Activated CD8-positive, alpha-beta memory T cell treated with anti-CD3 and anti-CD28 coated beads for 48 hours (primary cell): ENCODE results near the gene CSPG5.

Experiments
- DNase-seq, 3 experiments: peaks; one replicate each; pipeline ENCODE4 v3.0.0-alpha.2; 2020; ENCODE audit warnings: low read depth in 2 of 3, low spot score in 2 of 3

CSPG5 gene, protein sequence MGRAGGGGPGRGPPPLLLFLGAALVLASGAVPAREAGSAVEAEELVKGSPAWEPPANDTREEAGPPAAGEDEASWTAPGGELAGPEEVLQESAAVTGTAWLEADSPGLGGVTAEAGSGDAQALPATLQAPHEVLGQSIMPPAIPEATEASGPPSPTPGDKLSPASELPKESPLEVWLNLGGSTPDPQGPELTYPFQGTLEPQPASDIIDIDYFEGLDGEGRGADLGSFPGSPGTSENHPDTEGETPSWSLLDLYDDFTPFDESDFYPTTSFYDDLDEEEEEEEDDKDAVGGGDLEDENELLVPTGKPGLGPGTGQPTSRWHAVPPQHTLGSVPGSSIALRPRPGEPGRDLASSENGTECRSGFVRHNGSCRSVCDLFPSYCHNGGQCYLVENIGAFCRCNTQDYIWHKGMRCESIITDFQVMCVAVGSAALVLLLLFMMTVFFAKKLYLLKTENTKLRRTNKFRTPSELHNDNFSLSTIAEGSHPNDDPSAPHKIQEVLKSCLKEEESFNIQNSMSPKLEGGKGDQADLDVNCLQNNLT

DNA sequence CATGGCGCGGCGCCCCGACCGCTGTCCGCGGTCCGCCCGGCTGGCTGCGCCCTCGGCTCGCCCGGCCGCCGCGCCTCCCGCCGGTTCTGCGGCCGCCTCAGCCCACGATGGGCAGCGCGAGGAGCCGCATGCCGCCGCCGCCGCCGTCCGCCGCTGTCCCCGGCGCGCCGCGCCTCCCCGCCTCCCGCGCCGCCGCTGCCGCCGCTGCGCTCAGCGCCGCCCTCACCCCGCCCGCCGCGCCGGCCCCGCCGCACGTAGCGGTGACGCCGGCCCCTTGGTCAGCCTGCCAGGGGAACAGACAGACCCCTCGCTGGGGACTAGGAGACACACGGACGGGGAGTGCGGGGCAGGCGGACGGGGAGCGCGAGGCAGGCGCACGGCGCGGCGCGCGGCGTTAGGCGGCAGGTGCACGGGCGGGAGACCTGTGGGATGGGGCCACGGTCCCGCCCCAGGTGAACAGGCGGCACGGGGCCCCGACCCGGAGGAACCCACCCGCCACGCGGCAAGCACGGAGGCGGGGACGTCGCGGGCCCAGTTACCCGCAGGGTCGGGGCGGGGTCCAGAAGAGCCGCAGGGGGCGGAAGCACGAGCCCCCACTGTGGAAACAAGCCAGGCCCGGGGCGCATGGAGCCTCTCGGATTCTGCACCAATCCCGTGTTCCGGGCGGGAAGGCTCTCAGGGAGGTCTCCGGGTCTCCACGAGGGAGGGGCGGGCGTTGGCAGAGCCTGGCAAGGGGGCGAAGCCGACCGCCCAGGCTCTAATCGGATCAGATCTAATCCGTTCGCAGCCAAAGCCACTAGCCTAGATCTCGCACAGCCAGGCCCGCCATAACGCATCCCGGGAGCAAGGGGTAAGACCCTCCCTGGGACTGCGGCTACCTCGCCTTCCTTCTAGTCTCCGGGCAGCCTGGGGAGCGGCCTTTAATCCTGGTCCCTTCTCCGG lies at the start of gene CSPG5:
Gene CSPG5 (minus strand): TSS at position 175 of the 942 bp plus-strand sequence. CDS start 172 bp downstream, at position 3.
- no peak for DNase-seq

DNA sequence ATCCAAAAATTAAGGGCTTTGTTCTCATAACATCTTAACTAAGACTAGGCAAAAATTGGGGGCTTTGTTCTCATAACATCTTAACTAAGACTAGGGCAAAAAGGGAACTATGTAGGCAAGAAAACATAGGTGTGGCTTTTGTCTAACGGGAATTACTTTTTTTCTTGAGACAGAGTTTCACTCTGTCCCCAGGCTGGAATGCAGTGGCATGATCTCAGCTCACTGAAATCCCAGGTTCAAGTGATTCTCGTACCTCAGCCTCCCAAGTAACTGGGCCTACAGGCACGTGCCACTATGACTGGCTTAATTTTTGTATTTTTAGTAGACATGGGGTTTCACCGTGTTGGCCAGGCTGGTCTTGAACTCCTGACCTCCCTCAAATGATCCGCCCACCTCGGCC lies 49.8 kb upstream of the CSPG5 start:
- DNase-seq, result no peak

DNA sequence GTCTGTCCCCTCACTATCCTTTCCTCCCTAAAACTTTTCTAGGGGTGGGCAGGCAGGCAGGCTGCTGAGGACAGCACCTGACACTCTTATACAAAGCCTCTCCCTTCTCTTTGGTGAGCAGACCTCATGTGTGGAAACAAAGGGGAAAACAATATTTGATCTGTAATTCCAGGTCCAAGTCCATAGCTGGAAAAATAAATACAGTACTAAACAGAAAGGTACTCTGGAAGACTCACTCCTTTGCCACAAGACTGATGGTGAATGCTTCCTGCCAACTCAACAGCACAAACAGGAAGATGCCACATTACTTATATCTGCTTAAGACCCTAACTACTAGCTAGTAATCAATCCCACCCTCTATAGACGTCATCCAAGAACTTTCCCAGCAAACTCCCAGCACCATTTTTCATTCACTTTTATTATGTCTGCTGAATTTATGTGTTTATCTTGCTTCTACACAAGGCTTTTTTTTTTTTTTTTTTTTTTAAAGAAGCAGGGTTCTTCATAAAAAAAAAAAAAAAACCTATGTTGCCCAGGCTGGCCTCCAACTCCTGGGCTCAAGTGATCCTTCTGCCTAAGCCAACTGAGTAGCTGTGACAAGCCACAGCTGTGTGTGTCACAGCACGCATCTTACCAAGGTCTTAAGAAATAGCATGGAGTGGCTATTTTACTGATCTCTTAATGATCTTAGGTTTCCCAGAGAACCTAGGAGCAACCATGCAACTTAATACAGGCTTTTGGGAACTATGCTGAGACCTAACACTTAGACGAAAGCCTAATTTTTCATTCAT lies 44.2 kb upstream of the CSPG5 start:
- no peak for DNase-seq

DNA sequence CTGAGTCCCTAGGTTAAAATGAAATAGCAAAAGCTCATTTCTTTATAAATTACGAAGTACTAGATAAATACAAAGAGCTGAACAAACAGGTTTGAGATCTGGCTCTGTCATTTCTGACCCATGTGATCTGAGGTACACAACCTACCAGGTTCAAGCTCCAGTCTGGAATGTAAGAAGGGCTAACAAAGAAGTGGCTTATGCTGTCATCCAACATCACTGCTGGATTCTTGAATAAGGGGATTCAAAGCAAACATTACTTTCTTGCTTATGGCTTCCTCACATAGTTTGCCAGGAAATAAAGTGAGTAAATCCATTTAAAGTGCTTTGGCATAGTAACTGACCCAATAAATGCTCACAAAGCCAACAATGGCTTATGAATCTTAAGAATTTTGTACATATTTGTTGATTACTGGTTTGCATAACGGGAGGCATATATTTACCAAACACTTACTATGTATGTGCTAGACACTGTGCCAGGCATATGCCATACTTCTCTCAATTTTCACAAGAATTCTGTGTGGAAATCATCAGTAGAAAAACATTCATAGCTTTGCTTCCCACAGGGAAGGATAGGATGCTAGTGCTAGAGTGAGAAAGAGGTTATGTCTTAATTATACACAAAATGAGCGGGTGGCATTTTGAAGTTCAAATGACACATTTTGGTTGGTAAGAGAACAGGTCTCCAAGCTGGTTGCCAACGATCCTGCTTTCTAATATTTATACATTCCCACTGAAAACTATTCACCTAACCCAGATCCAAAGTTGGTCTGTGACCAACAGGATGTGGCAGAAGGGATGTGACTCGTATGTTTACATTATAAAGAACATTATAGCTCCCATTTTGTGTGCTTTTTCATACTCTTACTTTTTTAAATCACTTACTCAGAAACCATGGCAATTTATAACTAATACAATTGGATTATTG lies 38.7 kb upstream of the CSPG5 start:
- no peak for DNase-seq

DNA sequence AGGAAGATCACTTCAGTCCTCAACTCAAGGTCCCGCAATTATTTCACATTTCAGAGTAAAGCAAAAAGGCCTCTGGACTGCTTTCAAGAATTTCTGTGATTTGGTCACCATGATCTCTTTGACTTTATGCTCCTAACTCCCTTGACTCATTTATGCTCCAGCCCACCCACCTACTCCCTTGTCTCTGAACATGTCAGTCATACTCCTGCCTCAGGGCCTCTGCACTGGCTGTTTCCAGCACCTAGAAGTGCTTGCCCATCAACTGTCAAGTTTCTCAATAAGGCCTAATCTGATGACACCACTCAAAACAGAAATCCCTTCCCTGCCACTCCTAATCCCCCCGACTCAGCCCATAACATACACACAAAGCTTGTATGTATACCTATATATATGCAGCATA lies 36.1 kb upstream of the CSPG5 start:
- no peak for DNase-seq

DNA sequence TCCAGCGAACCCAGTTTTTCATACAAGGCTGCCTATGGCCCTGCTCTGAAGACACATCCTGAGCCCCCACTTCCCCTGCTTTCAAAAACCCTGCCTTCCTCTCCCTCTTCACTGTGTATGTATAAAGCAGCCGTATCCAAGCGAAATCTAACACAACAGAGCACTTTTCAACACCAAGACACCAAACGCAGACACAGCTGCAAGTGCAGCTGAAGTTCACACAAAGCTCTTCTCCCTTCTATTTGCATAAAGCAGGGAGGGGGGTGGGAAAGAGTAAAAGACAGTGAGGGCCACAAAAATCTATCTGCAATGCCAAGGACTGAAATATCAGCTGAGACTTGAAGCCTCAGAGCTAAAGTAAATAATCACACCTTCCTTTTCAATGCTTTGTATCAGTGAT lies 35.1 kb upstream of the CSPG5 start:
- DNase-seq, result no peak

DNA sequence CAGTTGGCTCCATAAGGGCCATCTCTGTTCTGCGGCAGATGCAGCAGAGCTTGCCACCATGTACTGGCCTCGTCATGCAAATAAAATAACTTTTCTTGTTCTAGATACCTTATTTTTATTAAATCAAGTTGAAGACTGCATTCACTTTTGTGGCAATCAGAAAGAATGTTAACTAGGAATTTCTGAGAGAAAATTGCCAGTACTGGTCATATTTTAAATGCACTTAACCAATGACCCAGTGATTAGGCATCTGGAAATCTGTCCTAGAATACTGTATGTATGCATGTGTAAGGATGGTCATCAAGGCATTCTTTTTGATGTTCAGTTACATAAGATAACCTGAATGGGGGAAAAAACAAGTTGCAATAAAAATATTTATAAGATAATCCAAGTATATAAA lies 34.2 kb upstream of the CSPG5 start:
- DNase-seq, result no peak

DNA sequence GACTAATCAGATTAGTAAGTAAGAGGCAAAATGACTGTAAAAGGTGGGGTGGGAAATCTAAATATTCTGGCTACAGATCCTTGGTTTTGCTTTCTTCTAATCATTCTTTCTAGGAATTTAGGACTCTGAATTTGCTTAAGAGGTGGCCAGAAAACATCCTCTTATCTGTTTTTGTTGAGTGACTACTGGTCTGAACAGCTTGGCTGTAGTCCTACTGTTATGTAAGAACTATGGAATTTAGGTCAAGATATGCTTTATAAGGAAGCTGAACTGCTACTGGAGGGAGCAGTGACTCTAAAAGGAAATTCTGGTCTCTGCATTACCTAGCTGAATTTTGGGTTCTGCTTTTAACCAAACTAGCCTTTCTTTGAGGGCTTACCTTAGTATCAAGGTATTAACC lies 33.5 kb upstream of the CSPG5 start:
- DNase-seq, result no peak

DNA sequence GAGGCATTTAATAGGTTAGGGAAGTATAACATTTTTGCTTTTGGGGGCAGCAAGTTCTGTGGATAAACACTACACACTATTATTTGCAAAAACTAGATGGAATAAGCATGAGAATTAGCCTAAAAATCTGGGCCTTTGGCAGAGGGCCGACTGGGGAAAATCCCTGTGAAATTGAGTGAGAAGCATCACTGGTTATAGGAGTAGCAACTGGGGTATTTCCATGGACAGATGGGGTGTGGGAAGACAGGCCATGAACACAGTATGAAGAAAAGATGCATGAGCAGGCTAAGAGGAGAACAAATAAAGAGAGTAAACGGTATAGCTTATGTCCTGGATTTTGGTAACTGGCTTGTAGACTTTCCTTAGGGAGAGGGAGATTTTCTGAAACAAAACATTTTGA lies 32.9 kb upstream of the CSPG5 start:
- no peak for DNase-seq

DNA sequence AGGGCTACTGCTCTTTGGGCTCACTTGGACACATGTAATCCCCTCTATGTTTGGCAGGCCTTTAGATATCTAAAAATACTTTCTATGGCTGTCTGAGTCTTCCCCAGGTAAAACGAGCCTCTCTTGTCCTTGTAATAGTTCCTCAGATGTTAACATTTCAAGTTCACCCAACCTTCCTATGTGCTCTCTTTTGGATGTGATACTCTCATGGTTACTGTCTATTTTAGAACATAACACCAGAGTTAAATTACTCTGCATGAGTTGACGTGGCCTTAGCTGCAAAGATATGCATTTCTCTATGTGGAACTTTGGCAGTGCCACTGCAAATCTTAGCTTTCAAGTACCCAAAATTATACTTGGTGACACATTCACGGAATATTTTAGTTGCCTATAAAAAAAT lies 31.9 kb upstream of the CSPG5 start:
- DNase-seq, result no peak

DNA sequence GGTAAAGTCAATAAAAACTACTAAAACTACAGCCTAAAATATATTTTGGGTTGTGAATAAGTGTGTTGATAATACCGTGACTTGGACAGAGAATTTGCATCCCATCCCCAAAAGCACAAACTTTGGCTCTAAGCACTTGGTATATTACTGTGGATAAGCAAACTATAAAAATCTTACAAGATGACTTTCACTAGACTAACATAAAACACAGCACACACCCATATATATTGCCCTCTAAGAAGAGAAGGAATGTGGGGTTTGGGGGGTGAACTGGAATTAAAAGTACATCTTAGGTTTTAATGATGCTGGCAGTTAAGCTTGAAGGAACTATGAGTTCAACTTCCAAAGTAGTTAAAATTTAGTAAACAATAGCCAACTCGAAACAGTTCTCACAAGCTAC lies 28.7 kb upstream of the CSPG5 start:
- DNase-seq, result no peak

DNA sequence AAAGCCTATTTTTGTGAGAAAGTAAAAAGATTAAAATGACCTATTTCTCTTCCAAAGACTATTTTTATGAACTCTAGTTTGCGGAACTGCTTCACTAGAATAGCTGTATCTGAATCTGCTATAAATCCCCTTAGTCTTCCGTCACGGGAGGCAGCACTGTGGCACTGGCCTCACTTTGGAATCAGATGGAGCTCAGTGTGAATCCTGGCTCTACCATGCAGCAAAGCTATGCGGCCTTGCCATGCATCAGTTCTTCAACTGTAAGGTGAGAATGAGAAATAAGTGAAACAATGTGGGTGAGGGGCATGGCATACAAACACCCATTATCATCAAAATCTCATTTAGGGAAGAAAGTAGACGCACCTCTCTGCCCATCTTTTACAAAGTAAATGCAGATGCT lies 27.5 kb upstream of the CSPG5 start:
- no peak for DNase-seq

DNA sequence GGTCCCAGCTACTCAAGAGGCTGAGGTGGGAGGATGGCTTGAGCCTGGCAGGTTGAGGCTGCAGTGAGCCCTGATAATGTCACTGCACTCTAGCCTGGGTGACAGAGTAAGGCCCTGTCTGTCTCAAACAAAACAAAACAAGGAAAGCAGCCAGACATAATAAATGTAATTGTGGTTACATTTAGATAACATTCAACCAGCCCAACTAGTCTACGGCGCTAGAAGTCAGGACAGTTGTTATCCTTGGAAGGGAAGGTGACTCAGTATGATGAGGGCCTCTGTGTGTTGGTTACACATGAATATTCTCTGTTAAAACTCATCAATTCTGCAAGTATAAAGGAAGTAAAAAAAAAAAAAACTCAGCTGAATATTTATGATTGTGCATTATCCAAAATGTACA lies 27.0 kb upstream of the CSPG5 start:
- DNase-seq, result no peak

DNA sequence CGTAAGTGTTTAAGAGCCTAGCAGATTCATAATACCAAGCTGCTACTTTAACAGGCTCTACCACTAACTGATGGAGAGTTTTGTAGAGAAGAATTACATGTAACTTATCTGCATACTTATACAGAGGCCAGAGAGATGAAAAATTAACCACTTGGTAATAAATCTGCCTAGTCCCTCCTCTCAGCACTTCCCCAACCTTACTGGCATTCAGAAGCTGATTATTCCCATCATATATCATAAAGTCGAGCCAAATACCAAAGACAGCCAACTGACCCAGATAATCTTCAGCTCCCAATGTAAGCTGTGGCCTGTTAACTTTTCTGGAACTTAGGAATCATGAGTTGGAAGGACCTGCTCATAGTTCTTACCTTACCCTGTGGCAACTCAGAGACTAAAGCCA lies 25.5 kb upstream of the CSPG5 start:
- DNase-seq, result no peak

DNA sequence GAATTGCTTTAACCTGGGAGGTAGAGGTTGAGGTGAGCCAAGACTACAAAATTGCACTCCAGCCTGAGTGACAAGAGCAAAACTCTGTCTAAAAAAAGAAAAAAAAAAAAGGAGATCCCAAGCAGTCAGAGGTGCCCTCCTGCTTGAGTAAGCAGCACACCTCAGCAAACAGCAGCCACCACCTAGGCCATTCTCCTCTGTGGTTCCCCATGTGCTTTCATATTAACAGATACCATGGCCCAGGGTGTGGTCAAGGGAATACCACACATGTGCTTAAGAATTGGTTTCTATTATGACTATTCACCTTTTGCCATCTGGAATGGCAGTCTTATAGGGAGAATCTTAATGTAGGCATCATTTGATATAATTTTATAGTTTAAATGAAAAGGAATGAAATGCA lies 24.7 kb upstream of the CSPG5 start:
- DNase-seq, result no peak

DNA sequence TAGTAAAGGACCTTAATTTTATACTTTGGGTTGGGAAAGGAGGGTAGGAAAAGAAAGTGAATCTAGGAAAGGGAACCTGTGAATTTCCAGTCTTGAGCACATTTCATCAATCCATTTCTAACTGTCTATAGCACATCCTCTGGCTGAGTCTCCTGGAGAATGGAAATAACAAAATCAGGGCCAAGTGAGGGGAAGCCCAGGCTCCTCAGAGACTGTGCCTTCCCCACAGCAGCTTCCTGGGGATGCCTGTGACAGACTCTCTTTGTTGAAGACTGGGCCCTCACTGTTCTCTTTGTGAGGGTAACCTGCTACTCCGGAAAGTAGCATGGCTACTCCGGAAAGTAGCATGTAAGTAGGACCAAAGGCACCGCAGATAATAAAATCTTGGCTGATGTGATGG lies 22.6 kb upstream of the CSPG5 start:
- DNase-seq, result no peak

DNA sequence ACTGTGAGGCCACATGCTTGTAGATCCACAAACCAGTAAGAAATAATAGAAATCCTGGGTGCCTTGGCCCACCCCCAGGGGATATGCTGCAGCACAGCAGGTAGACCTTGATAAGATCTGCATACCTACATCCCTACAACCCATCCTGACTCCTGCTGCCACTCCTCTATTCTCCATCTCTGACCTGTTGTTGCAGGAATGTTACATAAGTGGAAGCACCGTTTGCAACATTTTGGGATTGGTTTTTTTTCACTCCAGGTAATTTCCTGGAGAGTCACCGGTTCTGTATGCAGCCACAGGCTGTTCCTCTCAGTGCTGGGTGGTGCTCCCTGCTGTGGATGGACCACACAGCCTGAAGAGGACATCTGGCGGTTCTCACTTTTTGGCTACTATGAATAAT lies 16.1 kb upstream of the CSPG5 start:
- no peak for DNase-seq

DNA sequence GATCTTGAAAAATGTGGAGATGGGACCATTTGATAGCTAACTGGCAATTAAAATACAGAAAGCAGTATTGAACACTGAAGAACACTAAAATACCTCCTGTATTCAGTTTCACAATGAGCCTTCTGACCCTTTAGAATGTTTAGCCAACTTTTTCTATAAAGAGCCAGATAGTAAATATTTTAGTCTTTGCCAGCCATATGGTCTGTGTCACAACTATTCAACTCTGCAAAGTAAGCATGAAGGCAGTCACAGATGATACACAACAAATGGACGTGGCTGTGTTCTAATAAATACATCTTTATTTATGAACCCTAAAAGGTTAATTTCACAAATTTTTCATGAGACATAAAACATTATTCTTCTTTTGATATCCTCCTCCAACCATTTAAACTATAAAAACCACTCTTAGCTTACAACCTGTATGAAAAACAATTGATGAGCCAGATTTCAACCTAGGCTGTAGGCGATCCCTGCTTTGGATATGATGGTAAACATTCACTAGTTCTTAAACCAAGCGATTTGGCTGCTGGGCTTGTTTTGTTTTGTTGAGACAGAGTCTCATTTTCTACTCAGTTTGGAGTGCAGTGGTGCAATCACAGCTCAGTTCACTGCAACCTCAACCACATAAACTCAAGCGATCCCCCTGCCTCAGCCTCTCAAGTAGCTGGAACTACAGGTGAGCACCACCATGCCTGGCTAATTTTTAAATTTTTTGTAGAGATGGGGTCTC lies 13.6 kb upstream of the CSPG5 start:
- no peak for DNase-seq

DNA sequence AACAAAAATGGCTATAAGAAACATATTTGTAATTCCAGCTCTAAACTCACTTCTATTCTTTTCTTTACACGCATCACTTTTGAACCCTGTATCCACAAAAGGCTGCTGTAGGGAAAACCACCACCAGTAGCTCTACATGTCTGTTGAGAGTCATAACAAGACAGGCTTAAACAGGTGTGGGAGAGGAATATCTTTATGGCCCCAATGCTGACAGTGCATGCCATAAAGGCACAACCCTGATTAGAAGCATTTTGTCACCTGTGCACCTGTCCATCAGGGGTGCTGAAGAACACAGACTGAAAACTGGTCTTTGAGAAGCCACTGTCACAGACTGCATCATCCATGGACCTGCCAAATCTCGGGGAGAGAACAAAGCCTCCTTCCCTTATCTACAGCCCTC lies 11.6 kb upstream of the CSPG5 start:
- DNase-seq, result no peak

DNA sequence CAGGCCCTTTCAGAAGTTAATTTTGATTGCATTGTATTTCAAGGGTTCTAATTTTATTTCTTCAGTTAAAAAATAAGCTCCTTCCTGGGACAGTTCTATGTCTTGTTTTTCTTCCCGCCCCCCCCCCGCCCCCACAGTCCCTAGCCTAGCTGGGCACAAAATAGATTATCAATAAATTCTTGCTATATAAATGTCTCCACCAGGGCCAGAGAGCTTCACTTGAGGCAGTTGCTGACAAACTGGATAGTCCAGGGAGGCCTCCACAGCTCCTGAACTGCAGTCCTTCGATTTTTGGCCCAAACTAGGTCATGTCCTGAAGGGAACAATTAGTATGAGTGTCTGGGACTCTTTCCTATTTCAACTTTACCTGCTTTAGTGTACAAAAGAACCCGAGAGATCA lies 9.9 kb upstream of the CSPG5 start:
- no peak for DNase-seq
